ENCODE data around the gene MIX23.

- TF ChIP-seq CTCF (IDR thresholded peaks at IDR 0.05) (peak; percentile 18 to 79 (median 64)), POLR2A (IDR thresholded peaks at IDR 0.05) (no peak)
These were observed 10.1 kb upstream of the MIX23 start for GRCh38 chr3:122392868-122393844.
